Neural cell (in vitro differentiated cells): ENCODE measurements around the gene IL17REL.

Source experiments
- EP300 ChIP-seq: fragments of 450-650 bp; conservative IDR thresholded peaks from 2 replicates; pipeline ENCODE4 v1.6.1; 2014; ENCODE audit warnings: antibody characterized with exemption, mild to moderate bottlenecking, moderate library complexity; ENCODE audit not compliant: poor library complexity, severe bottlenecking
- EZH2 ChIP-seq: fragments of 200-600, 300-800 bp; shearing (Covaris generic), sonication (generic); IDR thresholded peaks from 2 replicates; pipeline ENCODE4 v1.6.1; 2014; ENCODE audit warnings: antibody characterized with exemption, low read length, borderline replicate concordance, mild to moderate bottlenecking; ENCODE audit not compliant: insufficient read depth, poor library complexity, severe bottlenecking

GRCh38 chr22:50045211-50046018, 32.9 kb upstream of the IL17REL start:
- TF ChIP-seq EP300, result no peak
- no peak for TF ChIP-seq EZH2
